GM18909 (cell line): Measurements from ENCODE around the gene FTO.

ENCODE experiments used
- ATAC-seq: cut with Tn5 transposase; IDR thresholded peaks from one replicate; pipeline ENCODE4 v1.9.1; 2021; ENCODE audit warnings: mild to moderate bottlenecking; ENCODE audit not compliant: unreplicated experiment, poor library complexity

The FTO gene

DNA sequence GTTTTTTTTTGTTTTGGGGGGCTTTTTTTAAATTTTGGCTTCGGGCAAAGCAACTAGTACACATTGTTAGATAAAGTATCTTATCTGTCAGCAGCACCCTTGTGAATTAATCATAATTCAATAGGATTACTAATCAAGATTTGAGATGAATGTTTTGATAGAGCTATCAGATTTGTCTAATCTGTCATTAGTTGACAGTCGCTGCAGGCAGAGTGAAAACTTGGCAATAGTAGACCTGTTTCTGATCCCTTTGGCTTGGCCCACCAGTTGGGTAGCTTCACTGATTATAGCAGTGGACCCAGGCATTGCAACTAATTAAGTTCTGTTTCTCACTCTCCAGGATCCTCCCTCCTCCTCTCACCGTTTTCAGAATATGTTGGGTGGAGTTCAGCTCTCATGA, 324.0 kb downstream of the FTO start:
- ATAC-seq = no peak

DNA sequence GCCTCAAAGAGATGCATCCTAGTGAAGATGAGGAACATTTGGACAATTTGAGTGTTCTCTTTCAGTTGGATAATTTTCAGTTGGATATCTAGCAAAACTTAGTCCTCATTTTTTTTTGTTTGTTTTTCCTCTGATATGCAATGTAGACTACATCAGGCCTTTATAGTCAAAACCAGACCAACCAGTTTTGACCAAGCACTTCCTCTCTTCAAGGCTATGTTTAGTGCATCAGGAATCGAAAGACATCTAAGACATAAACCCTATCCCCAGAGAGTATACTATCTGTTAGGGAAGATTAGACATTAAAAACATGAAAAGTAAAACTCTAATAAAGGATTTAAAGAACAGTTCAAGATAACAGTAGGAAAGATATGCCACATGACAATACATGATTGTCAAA, 326.5 kb downstream of the FTO start:
- ATAC-seq = no peak

DNA sequence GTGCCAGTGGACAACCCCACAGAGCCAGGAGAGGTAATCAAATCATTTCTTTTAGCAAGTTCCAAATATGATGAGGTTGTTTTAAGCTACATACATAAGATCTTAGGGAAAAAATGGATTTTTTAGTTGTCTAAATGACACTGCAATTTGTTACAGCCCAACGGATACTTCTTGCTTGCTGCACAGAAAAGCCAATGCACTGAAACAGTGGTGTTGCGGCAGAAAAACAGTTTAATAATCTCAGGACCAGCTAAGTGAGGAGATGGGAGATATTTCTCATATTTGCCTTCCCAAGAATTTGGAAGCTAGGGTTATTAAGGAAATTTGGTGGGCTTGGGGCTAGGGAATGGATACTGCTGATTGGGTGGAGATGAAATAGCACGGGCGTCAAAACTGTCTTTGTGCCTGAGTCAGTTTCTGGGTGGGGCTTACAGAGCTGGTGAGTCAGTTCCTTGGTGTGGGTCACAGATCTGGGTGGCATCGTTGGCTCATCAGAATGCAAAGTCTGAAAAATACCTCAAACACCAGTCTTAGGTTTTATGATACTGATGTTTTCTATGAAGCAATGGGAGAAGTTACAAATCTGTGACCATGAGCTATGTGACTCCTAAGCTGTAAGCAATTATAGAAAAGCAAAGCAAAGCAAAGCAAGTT, 327.3 kb downstream of the FTO start:
- ATAC-seq = no peak

DNA sequence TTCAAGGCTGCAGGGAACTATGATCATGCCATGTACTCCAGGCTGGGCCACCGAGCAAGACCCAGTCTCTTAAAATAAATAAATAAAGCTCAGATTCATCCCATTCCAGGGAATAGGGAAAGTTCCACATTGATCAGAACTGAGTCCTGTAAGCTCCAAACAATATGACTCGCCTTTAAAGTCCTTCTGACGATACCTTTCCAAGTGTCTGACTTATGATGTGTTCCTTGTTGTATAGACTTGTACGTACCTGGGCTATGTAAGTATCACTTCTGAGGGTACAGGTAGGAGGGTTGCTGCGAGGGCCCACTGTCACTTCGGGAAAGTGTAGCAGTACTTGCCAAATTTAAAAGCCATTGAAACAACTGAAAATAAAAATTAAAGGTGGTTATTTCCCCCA, 329.8 kb downstream of the FTO start:
- no peak for ATAC-seq

DNA sequence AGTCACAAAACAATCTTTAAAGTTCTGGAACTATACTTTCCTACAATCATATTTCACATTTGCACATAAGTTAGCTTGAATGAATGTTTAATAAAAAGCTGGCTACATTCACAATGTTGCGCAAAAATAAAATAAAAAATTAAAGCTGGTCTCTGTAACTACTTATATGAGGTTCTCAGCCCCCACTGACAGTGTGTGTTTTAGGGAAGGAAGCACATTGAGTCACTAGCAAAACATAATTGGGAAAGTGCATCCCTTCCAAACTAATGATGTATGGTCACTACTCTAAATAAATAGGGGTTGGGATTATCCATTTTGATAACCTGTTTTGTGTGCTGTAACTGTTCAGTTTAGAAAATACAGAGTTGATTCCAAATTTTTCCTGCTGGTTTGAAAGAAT, 330.7 kb downstream of the FTO start:
- ATAC-seq = no peak

DNA sequence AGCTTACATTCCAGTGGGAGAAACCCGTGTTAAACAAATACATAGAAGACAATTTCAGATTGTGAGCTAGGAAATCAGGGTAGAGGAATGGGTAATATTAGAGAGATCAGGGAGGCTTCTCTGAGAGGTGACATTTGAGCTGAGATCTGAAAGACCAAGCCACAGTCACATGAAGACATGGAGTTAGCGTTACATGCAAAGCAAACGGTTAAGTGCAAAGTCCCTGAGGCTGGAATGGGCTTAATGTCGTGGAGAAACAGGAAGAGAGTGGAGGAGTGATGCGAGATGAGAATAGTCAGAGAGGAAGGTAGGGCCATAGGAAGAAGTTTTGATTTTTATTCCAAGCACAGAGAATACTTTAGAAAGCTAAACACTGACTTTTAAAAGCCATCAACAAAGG, 336.5 kb downstream of the FTO start:
- no peak for ATAC-seq

DNA sequence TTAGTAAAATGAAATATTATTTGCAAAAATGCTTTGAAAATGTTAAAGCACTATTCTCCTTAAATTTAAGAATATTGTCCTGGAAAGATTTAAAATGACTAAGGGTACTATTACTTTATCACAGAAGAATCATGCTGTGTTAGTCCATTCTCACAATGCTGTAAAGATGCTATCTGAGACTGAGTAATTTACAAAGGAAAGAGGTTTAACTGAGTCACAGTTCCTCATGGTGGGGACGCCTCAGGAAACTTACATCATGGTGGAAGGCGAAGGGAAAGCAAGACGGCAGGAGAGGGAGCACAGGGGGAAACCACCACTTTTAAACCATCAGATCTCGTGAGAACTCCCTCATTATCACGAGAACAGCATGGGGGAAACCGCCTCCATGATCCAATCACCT, 337.0 kb downstream of the FTO start:
- no peak for ATAC-seq

DNA sequence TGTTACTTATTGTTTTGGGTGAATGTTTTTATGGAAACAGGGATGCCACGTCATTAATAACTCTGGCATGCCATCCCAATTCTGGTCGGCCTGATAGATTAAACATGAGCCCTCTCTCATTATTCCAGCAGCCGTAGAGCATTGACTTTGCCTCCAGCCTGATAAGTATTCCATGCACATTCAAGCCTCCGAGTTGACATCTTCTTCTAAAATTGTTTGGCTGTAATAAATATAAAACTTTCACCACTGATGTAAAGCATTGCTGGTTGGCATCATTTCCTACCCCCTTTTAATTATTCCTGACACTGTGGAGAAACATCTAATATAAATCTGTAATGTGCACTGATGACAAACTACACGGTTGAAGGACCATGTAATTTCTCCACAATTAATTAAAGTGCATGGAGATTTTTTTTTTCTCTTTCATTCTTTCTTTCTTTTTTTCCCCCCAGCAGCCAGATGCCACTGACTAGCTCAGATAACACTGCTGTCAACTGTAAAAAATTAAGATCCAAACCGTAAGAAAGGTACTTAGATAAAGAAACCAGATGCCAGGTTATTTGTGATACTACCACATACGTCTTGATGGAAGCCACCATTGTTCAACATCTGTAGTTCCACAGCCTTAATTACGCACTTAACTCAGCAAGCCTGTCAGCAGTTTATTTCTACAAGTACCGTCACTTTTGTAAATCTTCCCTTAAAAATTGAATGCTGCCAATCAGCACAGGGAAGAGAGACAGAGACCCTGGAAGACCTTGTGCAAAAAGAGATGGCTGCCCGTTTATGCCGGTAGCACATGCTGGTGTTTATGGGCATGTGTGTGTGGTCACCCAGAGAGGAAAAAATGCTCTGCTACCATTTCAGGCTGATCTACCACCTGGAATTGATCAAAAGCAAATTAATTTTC, 344.9 kb downstream of the FTO start:
- ATAC-seq = no peak

DNA sequence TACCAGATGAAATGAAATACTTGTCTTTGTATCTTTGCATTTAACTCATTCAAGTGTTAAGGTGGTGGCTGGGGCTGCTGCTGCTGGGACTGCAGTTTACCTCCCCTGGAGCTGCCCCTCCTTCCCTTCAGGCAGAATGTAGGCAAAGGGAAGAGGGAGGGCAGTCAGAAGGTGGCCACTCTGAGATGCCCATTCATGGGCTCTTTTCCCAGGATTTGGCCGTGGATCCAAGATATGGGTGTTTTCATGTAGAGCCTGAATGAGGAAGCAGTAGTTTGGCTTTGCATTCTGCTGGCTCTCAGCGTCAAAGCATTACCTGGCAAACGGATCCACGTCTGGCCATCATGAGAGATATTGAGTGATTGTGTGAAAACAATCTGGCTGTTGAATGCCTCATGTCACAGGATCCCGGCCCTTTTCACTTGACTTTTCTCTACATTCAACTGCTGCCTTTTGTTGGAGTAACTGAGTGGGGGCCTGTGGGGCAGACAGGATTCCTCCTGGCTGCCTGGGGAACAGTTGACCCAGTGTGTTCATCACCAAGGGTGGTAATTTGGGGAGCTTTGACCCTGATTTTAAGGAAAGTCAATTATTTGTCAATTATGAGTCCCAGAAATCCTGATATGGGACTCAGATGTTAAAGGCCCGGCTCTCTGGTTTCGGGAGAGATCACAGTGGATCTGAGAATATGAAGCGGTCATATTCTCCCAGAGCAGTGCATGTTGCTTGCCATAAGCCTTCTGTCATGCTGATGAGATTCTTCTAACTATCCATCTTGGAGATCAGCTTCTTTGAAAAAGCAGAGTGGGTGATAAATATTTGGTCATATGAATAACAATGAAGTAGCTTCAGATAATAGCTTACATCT, 345.9 kb downstream of the FTO start:
- no peak for ATAC-seq

DNA sequence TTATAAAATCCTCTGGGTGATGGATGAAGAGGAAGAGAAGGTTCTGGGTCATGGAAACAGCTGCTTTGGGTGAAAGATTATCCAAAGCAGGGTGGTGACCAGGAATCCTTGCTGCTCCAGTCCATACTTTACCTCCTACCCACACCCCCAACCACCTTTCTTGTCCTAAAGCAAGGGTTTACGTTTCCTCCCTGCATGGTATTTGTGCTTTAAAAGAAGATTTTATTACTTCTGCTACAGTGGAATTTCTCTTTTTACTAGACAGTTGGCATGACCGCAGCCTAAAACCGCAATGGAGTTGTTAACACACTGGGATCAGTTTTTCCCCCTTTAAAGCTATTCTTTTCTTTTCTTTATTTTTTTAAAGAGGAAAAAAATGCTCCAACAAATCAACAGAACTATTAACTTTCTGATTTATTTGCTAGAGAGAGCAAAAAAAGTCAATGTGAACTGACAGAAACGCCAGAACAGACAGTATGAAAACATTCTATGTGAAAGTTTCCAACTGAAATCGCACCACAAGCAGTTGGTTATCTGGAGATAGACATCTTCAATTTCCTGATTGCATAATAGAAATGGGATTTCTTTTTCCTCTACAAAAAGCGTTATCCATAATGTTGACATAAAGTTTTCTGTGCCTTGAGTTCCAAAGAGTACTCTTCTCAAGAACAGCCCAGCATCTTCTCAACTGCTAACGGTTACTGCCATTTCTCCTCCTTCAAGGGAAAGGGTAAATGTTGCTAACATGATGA, 346.7 kb downstream of the FTO start:
- ATAC-seq = no peak

DNA sequence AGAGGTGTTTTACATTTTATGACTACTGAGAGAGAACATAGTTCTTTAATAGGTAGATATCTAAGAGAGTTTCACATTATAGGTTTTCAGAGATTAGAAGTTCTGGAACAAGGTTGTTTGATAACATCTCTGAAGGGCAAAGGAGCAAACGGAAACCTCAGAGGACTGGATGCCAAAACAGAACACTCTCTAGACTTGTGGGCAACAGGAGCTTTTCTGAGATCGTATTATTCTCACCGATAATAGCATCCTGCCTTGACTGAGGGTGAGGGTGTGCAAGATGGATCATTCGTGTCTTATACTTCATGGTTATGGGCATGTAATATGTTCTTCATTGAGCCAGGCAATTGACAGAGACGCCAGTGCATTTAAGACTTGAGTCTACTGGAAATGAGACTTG, 347.9 kb downstream of the FTO start:
- ATAC-seq = no peak

DNA sequence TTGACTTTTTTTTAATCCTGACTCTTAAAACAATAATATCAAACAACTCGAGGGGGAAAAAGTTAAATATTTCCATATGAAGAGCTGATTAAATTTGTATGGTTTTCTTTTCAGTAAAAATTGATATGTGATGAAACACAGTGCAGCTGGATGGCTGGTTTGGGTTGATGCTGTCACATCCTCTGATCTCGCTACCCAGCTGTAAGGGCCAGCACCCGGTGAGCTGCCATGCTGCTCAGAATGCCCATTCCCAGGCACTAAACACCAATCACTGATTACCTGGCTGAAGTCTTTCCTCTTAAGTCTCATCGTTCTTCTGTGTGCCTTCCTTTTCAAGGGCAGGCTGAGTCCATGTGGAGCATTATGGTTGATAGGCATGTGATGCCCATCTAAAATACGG, 348.3 kb downstream of the FTO start:
- ATAC-seq = no peak

DNA sequence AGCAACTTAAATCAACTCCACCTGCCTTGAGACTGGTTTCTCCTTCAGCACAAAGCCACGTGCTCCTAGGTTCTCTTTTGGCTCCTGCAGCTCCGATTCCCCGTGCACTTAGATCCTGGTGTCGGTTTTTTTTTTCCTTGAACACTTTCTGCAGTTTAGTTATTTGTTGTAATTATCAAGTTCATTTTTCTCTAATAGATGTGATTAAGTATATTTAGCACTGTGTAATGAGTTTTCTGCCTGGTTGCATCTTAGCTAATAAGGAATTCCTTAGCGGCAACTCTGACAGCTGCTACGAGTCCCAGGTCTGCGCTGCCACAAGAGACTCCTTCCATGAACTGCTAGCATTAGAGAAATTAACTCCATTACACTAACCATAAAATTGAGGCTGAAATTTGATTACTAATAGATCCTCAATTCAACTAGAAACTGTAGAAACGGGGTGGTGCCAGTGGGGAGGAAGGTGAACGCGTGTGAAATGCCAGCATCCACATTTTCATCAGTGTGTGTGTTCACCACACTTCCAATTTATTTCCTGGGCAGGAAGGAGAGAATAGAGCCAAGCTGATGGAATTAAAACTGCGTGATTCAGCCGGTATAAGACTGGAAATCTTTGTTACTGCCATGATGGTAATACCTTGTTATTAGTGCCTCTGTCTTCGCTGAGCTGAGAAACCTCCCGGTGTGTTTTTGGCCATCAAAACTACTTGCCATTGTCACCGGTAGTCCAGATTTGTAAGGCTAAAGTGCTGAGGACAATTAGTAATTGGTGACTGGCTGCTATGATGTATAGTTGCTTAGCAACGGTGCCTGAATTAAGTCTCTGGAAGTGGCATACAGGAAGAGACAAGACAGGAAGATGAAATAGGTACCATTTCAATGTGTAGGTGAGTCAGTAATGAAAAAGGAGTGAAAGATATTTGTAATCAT, 350.2 kb downstream of the FTO start:
- no peak for ATAC-seq

DNA sequence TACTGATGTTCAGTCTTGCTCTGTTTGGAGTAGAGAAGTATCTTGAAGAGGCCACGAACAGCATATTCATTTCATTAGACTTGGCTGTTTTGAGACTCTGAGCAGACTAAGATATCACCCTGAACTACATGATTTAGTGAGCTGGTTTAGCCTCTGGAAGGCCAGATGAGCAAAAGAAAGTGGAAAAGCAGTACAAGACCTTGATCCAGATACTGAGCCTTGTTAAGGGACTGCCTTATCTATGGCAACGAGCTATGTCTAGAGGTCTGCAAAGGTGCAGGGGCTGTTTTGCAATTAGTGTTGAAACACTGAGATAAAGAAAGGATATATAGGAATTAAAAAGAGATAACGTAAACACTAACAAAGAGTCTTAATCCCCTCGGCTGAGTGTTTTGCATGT, 351.2 kb downstream of the FTO start:
- no peak for ATAC-seq

DNA sequence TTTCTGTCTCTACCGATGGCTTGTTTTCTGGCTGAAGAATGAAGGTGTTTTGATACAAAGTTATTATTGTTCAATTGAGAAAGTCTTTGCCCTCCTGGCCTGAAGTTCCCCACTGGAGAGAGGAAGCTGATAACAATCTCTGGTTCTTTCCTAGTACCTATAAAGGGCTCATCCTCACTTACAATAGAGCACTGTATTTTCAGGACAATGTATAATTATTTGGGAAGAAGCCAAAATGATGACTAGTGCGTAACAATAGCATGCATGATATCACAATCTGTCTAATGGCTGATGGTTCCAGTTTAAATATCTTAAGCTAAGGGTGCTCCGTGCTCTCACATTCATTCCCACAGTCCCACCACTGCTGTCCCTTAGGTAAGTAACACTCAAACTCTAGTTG, 351.9 kb downstream of the FTO start:
- ATAC-seq = no peak

DNA sequence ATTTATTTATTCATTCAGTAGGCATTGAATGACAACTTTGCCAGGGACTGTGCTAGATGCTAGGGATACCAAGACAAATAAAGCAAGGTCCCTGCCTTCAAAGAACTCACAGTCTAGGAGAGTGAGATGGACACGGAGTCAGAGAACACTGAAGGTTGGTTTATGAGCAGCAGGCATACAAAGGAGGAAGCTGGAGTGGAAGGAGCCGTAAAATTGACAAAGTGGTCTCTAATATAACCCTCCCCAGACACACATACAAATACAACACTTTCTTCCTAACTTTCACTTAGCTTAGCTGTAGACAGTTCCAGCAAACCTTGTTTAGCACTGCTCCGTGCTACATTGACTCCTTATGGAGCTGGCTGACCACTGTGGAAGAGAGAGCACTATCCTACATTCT, 353.0 kb downstream of the FTO start:
- ATAC-seq = no peak

DNA sequence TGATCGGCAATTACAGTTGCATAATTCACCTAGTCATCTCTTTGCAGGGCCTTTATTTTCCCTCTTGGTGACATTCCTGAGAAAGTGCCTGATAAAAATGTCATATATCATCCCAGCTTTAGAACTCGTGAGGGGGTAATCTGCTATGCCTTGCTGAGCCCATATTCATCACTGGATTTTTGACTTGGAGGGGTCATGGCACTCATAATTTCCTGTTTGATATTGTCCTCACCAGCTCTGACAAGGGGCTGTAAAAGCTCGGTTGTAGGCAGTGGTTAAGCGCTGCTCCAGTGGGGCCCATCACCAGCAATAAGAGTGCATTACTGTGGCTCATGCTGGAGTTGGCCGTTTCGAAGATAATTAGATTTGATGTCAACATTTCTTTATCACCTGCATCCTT, 355.4 kb downstream of the FTO start:
- ATAC-seq = no peak

DNA sequence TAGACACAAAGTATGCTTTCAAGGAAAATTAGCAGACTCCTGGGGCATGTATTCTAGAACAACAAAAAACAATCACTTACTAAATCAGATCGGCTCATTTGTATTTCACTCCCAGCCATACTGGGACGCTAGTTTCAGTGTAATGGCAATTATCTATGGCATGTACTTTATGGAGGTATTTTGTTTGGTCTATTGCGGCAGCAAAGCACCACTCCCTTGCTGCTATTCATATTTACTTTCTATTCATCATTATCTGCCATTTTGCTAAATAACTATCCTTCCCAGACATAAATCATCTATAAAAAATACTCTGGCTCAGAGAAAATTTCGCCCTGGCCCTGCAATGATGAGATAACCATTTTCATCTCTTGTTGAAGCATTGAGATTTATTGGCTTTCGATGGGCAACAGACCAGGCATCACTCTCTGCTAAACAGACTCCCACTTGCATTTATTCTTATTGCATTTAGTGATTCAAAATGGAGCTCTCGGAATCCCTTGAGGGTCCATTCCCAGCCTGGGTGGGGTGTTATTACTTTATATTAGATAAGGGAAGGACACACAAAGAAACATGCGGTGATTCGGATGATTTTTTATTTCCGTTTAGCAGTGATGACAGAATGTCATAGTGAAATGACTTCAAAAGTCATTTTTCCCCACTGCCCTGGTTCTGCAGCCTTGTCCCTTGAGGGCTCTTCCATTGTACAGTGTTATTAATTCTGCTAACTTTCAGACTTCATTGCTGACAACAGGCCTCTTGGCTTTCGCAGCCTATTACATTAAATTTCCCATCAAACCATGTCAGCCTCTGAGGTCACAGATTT, 356.9 kb downstream of the FTO start:
- ATAC-seq = no peak
